Measurements from ENCODE around the gene CEACAM19.
"Not testable (repeated sequence)": the region's sequence is repeated elsewhere in the genome, so short reads cannot be mapped to it uniquely, and the experiment has no call there.

Gene CEACAM19

DNA sequence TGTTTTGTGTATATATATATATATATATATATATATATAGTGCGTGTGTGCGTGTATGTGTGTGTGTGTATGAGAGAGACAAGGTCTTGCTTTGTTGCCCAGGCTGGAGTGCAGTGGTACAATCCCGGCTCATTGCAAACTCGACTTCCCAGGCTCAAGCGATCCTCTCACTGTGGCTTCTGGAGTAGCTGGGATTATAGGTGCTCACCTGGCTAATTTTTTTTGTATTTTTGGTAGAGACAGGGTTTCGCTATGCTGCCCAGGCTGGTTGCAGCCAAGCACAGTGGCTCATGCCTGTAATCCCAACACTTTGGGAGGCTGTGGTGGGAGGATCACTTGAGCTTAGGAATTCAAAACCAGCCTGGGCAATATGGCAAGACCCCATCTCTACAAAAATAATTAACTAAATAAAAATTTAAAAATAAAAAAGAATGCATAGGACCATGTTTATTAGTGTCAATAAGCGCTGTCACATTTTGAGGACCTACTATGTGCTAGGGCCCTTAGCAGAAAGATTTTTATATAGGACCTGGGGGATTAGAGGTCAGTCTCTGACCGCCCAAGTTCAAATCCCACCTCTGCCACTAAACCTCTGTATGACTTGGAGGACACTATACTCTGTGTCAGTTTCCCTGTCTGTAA lies 25.8 kb upstream of the CEACAM19 start:
- no peak for DNase-seq (ENCODE audit: low read depth in 2 of 2)

DNA sequence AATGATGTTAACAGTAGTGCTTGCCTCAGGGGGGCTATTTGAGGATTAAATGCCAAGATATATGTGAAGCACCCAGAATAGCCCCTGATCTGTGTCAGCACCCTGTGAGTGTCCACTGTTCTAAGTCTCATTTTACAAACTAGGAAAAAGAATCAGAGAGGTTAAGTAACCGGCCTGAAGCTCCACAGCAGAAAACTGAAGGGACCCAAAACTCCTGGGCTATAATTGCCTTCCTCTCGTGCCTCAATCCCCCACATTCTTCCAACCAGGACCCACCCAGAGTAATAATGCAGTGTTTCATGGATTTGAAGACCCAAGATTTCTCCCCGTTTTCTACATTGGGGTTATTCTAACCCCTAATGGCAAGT lies 25.2 kb upstream of the CEACAM19 start:
- no peak for DNase-seq (ENCODE audit: low read depth in 2 of 2)

- DNase-seq (ENCODE audit: low read depth in 2 of 2), result no peak
Observed at GRCh38 chr19:44647144-44647543, 24.1 kb upstream of the CEACAM19 start.

DNA sequence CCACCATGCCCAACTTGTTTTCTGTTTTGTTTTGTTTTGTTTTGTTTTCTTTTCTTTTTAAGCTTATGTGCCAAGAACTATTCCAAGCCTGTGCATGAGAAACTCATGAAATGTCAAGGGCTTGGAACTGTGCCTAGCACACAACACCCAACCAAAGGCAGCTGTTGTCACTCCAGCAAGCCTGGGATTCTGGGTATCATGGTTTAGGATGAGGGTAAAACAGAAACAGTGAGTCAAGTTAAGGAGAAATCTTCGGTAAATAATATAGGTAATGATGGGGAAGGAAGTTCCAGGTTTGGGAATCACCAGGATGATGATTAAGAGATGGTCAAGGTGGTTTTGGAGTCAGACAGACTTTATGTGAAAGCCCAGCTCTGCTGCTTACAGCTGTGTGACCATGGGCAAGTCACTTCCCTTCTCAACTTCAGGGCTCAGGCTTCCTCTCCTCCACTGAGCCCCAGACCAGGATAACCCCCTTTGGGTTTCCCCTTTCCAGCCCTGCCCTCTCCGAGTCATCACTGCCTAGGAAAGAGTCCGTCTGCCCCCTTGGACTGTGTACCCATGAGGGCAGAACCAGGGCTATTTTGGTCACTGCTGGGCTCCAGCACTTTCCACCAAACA lies 22.5 kb upstream of the CEACAM19 start:
- no peak for DNase-seq (ENCODE audit: low read depth in 2 of 2)

GRCh38 chr19:44649578-44650145 lies 21.6 kb upstream of the CEACAM19 start:
- no peak for DNase-seq (ENCODE audit: low read depth in 2 of 2)

GRCh38 chr19:44653343-44653742 lies 17.9 kb upstream of the CEACAM19 start:
- no peak for DNase-seq (ENCODE audit: low read depth in 2 of 2)

GRCh38 chr19:44653977-44654774 lies 17.1 kb upstream of the CEACAM19 start:
- DNase-seq (ENCODE audit: low read depth in 2 of 2), result peak; percentile 14 to 36

GRCh38 chr19:44657211-44657921 lies 13.9 kb upstream of the CEACAM19 start:
- DNase-seq (ENCODE audit: low read depth in 2 of 2), result peak; percentile 30 to 49

GRCh38 chr19:44658069-44658733 lies 13.1 kb upstream of the CEACAM19 start:
- DNase-seq (ENCODE audit: low read depth in 2 of 2), result no peak

GRCh38 chr19:44660081-44660480 lies 11.2 kb upstream of the CEACAM19 start:
- DNase-seq (ENCODE audit: low read depth in 2 of 2), result no peak

DNA sequence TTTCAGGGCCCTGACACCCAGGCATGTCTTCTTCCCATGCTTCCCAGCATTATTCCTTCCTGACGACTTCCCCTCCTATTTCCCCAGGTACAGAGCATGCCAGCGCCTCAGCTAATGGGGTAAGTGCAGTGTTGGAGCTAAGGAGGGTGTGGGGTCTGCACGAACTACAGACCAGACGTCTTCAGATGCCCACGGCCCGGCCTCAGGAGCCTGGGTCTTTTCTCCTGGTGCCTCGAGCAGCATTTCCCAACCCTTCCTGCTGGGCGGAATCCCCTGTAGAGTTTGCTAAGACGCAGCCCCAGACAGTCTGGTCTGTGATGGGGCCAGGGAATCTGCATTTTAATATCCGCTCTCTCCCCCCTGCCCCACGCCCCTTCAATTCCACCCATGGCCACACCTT lies 10.1 kb upstream of the CEACAM19 start:
- no peak for DNase-seq (ENCODE audit: low read depth in 2 of 2)

DNA sequence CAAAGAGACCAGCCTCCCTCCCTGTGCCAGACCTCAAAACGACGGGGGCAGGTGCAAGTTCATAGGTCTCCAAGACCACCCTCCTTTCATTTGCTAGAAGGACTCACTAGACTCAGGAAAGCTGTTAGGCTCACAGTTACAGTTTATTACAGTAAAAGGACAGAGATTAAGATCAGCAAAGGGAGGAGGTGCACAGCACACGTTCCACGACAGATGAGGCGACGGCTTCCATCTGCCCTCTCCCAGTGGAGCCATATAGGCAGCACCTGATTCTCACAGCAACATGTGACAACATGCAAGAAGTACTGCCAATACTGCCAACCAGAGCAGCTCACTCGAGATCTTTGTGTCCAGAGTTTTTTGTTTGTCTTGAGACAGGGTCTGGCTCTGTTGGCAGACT lies 9.4 kb upstream of the CEACAM19 start:
- DNase-seq (ENCODE audit: low read depth in 2 of 2), result no peak

- no peak for DNase-seq (ENCODE audit: low read depth in 2 of 2)
Observed at GRCh38 chr19:44662691-44663385, 8.4 kb upstream of the CEACAM19 start.

GRCh38 chr19:44663996-44664395 lies 7.3 kb upstream of the CEACAM19 start:
- no peak for DNase-seq (ENCODE audit: low read depth in 2 of 2)

DNA sequence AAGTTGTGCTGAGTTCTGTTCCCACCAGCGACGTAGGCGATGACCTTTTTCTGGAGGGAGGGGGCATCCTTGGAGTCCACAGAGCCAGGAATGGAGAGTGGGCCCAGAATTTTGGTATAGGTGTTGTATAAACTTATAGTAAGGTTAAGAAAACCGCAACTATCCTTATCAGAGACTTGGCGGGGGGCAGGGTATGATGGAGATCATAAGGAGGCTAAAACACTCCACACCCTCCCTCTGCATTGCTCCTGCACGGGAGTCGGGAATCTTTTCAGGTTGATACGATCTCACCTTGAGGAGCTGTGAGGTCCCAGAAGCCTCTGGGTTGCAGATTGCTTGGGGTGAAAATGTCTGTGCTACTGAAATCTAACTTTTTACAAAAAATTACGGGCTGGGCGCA lies 6.3 kb upstream of the CEACAM19 start:
- DNase-seq (ENCODE audit: low read depth in 2 of 2), result no peak

- DNase-seq (ENCODE audit: low read depth in 2 of 2), result no peak
Observed at GRCh38 chr19:44666852-44667556, 4.3 kb upstream of the CEACAM19 start.

- DNase-seq (ENCODE audit: low read depth in 2 of 2), result no peak
Observed at GRCh38 chr19:44668985-44669764, 2.1 kb upstream of the CEACAM19 start.

- DNase-seq (ENCODE audit: low read depth in 2 of 2), result not testable (repeated sequence)
Observed at GRCh38 chr19:44670027-44670426, 1.3 kb upstream of the CEACAM19 start.

- DNase-seq (ENCODE audit: low read depth in 2 of 2), result no peak
Observed at GRCh38 chr19:44672226-44672625, 944 bp downstream of the CEACAM19 start.

Data from stimulated activated CD8-positive, alpha-beta memory T cell treated with anti-CD3 and anti-CD28 coated beads, Interleukin-7, amount 100 ng/mL, for 1 hour (primary cell).